Measurements from ENCODE around the gene INPP4A.
A peak's percentile ranks its signal among the peaks of the same experiment; 100 is the strongest.

DNA sequence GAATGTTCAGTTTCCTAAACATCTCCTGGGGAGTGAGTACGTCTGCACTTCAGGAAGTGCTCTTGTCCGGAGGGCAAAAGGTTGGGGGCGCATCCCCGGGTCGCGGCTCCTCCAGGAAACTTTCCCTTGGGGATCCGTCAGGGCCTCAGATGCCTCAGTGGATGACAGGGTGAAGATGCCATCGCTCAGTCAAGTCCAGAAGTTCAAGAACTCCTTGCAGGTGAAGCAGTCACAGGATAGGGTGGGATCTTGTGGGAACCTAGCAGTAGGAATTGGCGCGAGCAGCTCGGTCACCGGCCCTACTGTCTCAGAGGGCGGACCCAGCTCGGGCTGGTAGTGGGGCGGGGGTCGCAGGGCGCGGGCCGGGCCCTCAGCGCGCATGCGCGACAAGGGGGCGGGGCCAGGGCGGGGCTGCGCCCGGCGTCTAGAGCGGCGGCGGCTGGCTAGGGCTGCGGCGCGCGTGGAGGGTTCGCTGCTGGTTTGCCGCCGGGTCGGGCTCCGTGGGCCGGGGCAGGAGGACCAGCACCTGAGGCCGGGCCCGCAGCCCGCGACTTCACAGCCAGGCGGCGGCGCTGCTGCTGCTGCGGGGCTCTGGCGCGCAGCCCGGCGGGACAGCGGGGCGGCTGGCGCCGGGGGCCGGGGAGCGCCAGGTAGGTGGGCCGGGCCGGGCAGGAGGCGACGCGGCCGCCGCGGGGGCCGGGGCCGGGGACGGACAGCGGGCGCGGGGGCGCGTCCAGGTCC lies at the start of gene INPP4A:
- TF ChIP-seq ZNF746 (CRISPR knock-in tag; IDR thresholded peaks at IDR 0.05), result 0 out of 2 replicates have a peak, but pooled peaks have one; percentile 8
- no peak for TF ChIP-seq FOXP1 (IDR thresholded peaks at IDR 0.05)
- no peak for TF ChIP-seq FOXP1 (CRISPR knock-in tag; IDR thresholded peaks at IDR 0.05)
- no peak for TF ChIP-seq RNF2 (conservative IDR thresholded peaks at IDR 0.05; ENCODE audit: low read depth)
